CD4-positive, alpha-beta memory T cell (primary cell): ENCODE data around the gene LSR. TPM values are rescaled to one million over a fixed set of nuclear protein-coding genes. Genes with fewer than 3 reads are reported as not detected.

Source experiments
- CTCF ChIA-PET: fragments of 350-600 bp; sonication (Branson Sonifier 250); formaldehyde crosslinking; loops from one replicate; lab custom pipeline; 2021; ENCODE audit warnings: inconsistent platforms; ENCODE audit not compliant: partially characterized antibody; lab: Charles Lee
- POLR2A ChIA-PET: fragments of 350-600 bp; sonication (Branson Sonifier 250); formaldehyde crosslinking; loops from one replicate; lab custom pipeline; 2021; ENCODE audit not compliant: partially characterized antibody; lab: Charles Lee
- DNase-seq, 5 donors: peaks; one replicate each; pipeline versions ENCODE4 v3.0.0 to v3.0.0-alpha.2; 2020 to 2022; ENCODE audit warnings: mixed read lengths in 1 of 5
- H3K27ac ChIP-seq: one replicate; pipeline ENCODE4 v1.7.0; 2013; ENCODE audit warnings: low read depth, low read length
- H3K27me3 ChIP-seq: 2 replicates; pipeline ENCODE4 v1.7.0; 2013; ENCODE audit warnings: mild to moderate bottlenecking, low read length, moderate library complexity; ENCODE audit not compliant: insufficient read depth
- H3K36me3 ChIP-seq: 2 replicates; pipeline ENCODE4 v1.7.0; 2013; ENCODE audit warnings: mild to moderate bottlenecking, low read length, moderate library complexity; ENCODE audit not compliant: insufficient read depth
- H3K4me1 ChIP-seq: 2 replicates; pipeline ENCODE4 v1.7.0; 2013; ENCODE audit warnings: mild to moderate bottlenecking, low read length, moderate library complexity; ENCODE audit not compliant: insufficient read depth
- H3K4me3 ChIP-seq, 2 donors: one replicate each; pipeline ENCODE4 v1.7.0; 2013; ENCODE audit warnings: low read length in 2 of 2, mild to moderate bottlenecking in 1 of 2
- H3K9me3 ChIP-seq, 2 donors: one replicate each; pipeline ENCODE4 v1.7.0; 2013; ENCODE audit warnings: low read length in 2 of 2, control low read depth in 1 of 2; ENCODE audit not compliant: control insufficient read depth in 1 of 2
- H3K27ac Mint-ChIP-seq, 7 donors: one replicate each; pipeline ENCODE4 v1.8.0; 2020 to 2021; ENCODE audit warnings: mixed read lengths in 7 of 7, mild to moderate bottlenecking in 6 of 7, inconsistent platforms in 3 of 7, moderate library complexity in 3 of 7
- H3K27me3 Mint-ChIP-seq, 2 donors: one replicate each; pipeline ENCODE4 v1.8.0; 2020 to 2021; ENCODE audit warnings: mixed read lengths in 2 of 2
- H3K36me3 Mint-ChIP-seq, 2 donors: one replicate each; pipeline ENCODE4 v1.8.0; 2020 to 2021; ENCODE audit warnings: mixed read lengths in 2 of 2, inconsistent platforms in 1 of 2, mild to moderate bottlenecking in 1 of 2
- H3K4me1 Mint-ChIP-seq, 4 donors: one replicate each; pipeline ENCODE4 v1.8.0; 2020 to 2021; ENCODE audit warnings: mixed read lengths in 4 of 4, mild to moderate bottlenecking in 1 of 4
- H3K4me3 Mint-ChIP-seq, 8 donors: one replicate each; pipeline ENCODE4 v1.8.0; 2020 to 2021; ENCODE audit warnings: mixed read lengths in 8 of 8, mild to moderate bottlenecking in 7 of 8, moderate library complexity in 6 of 8, inconsistent platforms in 3 of 8
- H3K9me3 Mint-ChIP-seq, 8 donors: one replicate each; pipeline ENCODE4 v1.8.0; 2020 to 2021; ENCODE audit warnings: mixed read lengths in 8 of 8, mild to moderate bottlenecking in 5 of 8, inconsistent platforms in 3 of 8, moderate library complexity in 1 of 8
- intact Hi-C: fragments of 100-400 bp; cut with micrococcal nuclease; formaldehyde crosslinking; loops from one replicate; pipeline ENCODE4 v1.15.1; 2023
- polyA plus RNA-seq, 2 donors: library from polyadenylated mRNA; unstranded; fragments of 300-500 nt; fragmentation: Illumina TruSeq; gene quantifications; one replicate each; pipeline ENCODE4 v1.2.3, GENCODE V29; 2021
- total RNA-seq, 2 experiments: library from RNA; stranded (reverse); gene quantifications; one replicate each; pipeline ENCODE4 v1.2.3, GENCODE V29; 2021

The LSR gene
- total and polyA plus RNA-seq, 4 experiments from 2014 or later, result 45.8 to 91.6 (median 62.5) TPM

- intact Hi-C loops, result no loop called here
- no peak overlapping the region for H3K4me3 Mint-ChIP-seq
- Histone ChIP-seq H3K9me3 (no peaks in the 10 kb centered on the region), H3K27me3 (no peaks in the 10 kb centered on the region), H3K27ac (no peak overlapping the region), H3K4me1 (peaks cover 11% of the 10 kb centered on the region), H3K36me3 (no peaks in the 10 kb centered on the region), H3K4me3 (no peak overlapping the region)
- H3K27me3 Mint-ChIP-seq, result no peaks in the 10 kb centered on the region
- POLR2A ChIA-PET, result no interaction called here
- H3K27ac Mint-ChIP-seq, result no peak overlapping the region
- H3K36me3 Mint-ChIP-seq, result no peaks in the 10 kb centered on the region
- no peak for DNase-seq
- CTCF ChIA-PET, result no interaction called here
- H3K9me3 Mint-ChIP-seq, result no peaks in the 10 kb centered on the region
- peaks cover 0 to 8% (median 5%) of the 10 kb centered on the region in 4 donors for H3K4me1 Mint-ChIP-seq
These were observed 42.5 kb downstream of the LSR start for GRCh38 chr19:35291259-35291658.

DNA sequence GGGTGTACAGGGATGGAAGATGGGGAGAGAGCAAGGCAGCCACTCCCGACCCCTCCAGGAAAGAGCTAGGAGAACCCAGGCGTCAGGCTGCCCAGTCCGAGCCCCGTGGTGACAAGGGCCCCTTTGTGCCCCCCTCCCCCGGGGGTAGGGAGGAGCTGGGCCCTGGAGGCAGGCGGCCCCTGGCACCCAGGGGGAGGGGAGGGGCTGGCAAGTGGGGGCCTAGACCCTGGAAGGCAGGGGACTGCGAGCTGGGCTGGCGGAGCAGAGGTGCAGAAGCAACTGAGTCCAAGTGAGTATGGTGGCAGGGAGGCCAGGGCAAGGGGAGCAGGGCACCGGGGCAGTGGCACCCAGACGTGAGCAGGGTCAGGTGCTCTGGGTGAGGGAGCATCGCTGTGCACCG, 43.1 kb downstream of the LSR start, which contains the start of gene MAG:
TSS of gene MAG (plus strand) at position 246 of the 400 bp plus-strand sequence. CDS start 3,248 bp downstream, outside the sequence.
- Histone ChIP-seq H3K4me3 (no peak within 1 kb of the TSS), H3K4me1 (peaks cover 14% of the 10 kb centered on the region), H3K36me3 (no peaks in the 10 kb centered on the region), H3K27ac (no peak within 1 kb of the TSS), H3K27me3 (no peaks in the 10 kb centered on the region), H3K9me3 (no peaks in the 10 kb centered on the region)
- H3K4me1 Mint-ChIP-seq, result peaks cover 0 to 8% (median 5%) of the 10 kb centered on the region in 4 donors
- H3K4me3 Mint-ChIP-seq, result no peak within 1 kb of the TSS
- CTCF ChIA-PET, result no interaction called here
- no peaks in the 10 kb centered on the region for H3K27me3 Mint-ChIP-seq
- peak within 1 kb of the TSS in 1 of 7 donors; percentile 72 for H3K27ac Mint-ChIP-seq
- DNase-seq, result no peak
- intact Hi-C loops, result no loop called here
- POLR2A ChIA-PET, result no interaction called here
- H3K36me3 Mint-ChIP-seq, result no peaks in the 10 kb centered on the region
- no peaks in the 10 kb centered on the region for H3K9me3 Mint-ChIP-seq

DNA sequence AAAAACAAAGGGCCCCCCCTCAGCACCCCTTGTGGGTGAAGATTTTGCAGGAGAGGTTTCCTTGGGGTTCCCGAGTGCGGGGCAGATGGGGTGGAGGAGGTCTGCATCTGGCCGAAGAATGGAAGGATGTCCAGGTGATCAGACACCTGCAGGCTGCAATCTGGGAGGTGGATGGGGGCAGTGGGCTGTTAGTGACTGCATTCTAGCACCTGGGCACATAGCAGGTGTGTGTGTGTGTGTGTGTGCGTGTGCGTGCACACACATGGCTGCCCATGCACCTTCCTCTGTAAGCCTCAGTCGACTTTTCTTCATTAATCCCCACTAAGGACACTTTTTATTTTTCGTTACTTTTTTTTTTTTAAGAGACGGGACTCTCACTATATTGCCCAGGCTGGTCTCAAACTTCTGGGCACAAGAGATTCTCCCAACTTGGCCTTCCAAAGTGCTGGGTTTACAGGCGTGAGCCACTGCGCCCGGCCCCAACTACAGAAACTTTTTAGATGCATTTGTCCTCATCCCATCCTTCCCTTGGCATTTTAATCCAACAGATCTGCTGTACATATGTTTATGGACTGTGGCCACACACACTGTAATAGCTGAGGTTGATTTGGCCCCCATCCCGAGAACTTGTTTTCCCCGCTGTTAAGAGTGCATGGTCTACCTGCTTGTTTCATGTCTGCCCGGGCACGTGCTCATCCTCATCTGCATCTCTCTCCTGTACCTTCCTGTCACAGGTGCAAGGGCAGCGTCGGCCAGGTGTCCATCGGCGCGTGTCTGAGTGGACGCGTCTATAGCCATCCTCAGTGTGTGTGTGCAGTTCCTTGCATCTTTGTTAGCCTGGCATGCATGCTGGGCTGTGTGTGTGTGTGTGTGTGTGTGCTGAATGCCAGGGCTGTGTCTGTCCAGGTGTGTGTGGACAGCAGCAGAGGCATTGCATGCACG, 43.9 kb downstream of the LSR start:
- Mint-ChIP-seq H3K9me3 (no peaks in the 10 kb centered on the region), H3K36me3 (no peaks in the 10 kb centered on the region), H3K27me3 (no peaks in the 10 kb centered on the region), H3K27ac (peak overlapping the region in 1 of 7 donors; percentile 72), H3K4me1 (peaks cover 0 to 8% (median 5%) of the 10 kb centered on the region in 4 donors), H3K4me3 (no peak overlapping the region)
- H3K4me1 ChIP-seq, result peaks cover 14% of the 10 kb centered on the region
- no peak overlapping the region for H3K27ac ChIP-seq
- H3K36me3 ChIP-seq, result no peaks in the 10 kb centered on the region
- no peak for DNase-seq
- CTCF ChIA-PET, result no interaction called here
- H3K9me3 ChIP-seq, result no peaks in the 10 kb centered on the region
- intact Hi-C loops, result no loop called here
- POLR2A ChIA-PET, result no interaction called here
- H3K27me3 ChIP-seq, result no peaks in the 10 kb centered on the region
- H3K4me3 ChIP-seq, result no peak overlapping the region

- CTCF ChIA-PET, result no interaction called here
- peaks cover 14% of the 10 kb centered on the region for H3K4me1 ChIP-seq
- H3K27me3 Mint-ChIP-seq, result no peaks in the 10 kb centered on the region
- H3K9me3 Mint-ChIP-seq, result no peaks in the 10 kb centered on the region
- no peak overlapping the region for H3K27ac ChIP-seq
- H3K4me3 ChIP-seq, result no peak overlapping the region
- H3K27me3 ChIP-seq, result no peaks in the 10 kb centered on the region
- POLR2A ChIA-PET, result no interaction called here
- H3K9me3 ChIP-seq, result no peaks in the 10 kb centered on the region
- H3K27ac Mint-ChIP-seq, result no peak overlapping the region
- H3K36me3 Mint-ChIP-seq, result no peaks in the 10 kb centered on the region
- DNase-seq, result no peak
- intact Hi-C loops, result no loop called here
- H3K4me1 Mint-ChIP-seq, result peaks cover 0 to 8% (median 5%) of the 10 kb centered on the region in 4 donors
- H3K36me3 ChIP-seq, result no peaks in the 10 kb centered on the region
- no peak overlapping the region for H3K4me3 Mint-ChIP-seq
These were observed 44.5 kb downstream of the LSR start for GRCh38 chr19:35293363-35293739.

DNA sequence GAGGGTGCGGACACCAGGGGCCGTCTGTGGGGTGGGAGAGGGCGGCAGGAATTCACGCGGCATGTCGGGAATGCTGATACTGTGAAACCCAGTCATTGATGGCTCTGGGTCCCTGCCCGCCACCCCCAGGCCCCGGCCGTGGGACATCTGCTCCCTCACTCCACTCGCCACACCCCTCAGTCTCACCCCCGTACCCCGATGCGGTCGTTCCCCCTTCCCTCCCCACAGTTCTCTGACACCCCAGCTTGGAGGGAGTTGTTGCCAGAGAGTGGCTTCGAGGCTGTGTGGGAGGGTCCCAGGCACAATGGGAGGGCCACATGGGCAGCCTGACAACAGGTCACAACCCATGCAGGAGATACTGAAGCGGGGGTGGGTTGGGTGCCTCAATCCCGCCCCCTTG, 45.0 kb downstream of the LSR start:
- Histone ChIP-seq H3K4me1 (peaks cover 14% of the 10 kb centered on the region), H3K27ac (no peak overlapping the region), H3K27me3 (no peaks in the 10 kb centered on the region), H3K9me3 (no peaks in the 10 kb centered on the region), H3K4me3 (no peak overlapping the region), H3K36me3 (no peaks in the 10 kb centered on the region)
- Mint-ChIP-seq H3K4me1 (peaks cover 0 to 8% (median 5%) of the 10 kb centered on the region in 4 donors), H3K27me3 (no peaks in the 10 kb centered on the region), H3K4me3 (no peak overlapping the region), H3K27ac (no peak overlapping the region), H3K36me3 (no peaks in the 10 kb centered on the region), H3K9me3 (no peaks in the 10 kb centered on the region)
- ChIA-PET CTCF (no interaction called here), POLR2A (no interaction called here)
- intact Hi-C loops, result no loop called here
- DNase-seq, result no peak

DNA sequence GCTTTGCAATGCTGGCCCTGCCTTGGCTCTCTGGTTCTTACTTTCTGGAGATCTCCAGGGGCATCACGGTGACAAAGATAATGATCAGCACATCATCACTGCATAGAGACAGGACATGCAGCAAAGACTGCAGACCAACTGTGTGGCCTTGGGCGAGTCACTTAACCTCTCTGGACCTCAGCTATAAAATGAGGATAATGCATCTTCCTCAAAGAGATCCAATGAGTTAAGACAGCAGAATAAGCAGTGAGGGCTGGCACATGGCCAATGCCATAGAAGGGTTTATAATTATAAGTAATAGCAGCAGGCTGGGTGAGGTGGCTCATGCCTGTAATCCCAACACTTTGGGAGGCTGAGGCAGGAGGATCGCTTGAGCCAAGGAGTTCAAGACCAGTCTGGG, 45.5 kb downstream of the LSR start:
- H3K27me3 ChIP-seq, result no peaks in the 10 kb centered on the region
- DNase-seq, result no peak
- Mint-ChIP-seq H3K27ac (no peak overlapping the region), H3K36me3 (no peaks in the 10 kb centered on the region), H3K4me1 (peaks cover 0 to 8% (median 5%) of the 10 kb centered on the region in 4 donors), H3K4me3 (no peak overlapping the region), H3K9me3 (no peaks in the 10 kb centered on the region), H3K27me3 (no peaks in the 10 kb centered on the region)
- peaks cover 14% of the 10 kb centered on the region for H3K4me1 ChIP-seq
- POLR2A ChIA-PET, result no interaction called here
- H3K27ac ChIP-seq, result no peak overlapping the region
- no peak overlapping the region for H3K4me3 ChIP-seq
- no peaks in the 10 kb centered on the region for H3K9me3 ChIP-seq
- H3K36me3 ChIP-seq, result no peaks in the 10 kb centered on the region
- CTCF ChIA-PET, result no interaction called here
- intact Hi-C loops, result no loop called here

- ChIA-PET CTCF (no interaction called here), POLR2A (no interaction called here)
- DNase-seq, result no peak
- H3K36me3 ChIP-seq, result no peaks in the 10 kb centered on the region
- H3K27ac Mint-ChIP-seq, result no peak overlapping the region
- H3K4me1 ChIP-seq, result peaks cover 14% of the 10 kb centered on the region
- H3K4me3 Mint-ChIP-seq, result peak overlapping the region in 4 of 8 donors; percentile 8 to 25 (median 23)
- intact Hi-C loops, result no loop called here
- H3K27ac ChIP-seq, result no peak overlapping the region
- H3K4me3 ChIP-seq, result no peak overlapping the region
- H3K9me3 ChIP-seq, result no peaks in the 10 kb centered on the region
- no peaks in the 10 kb centered on the region for H3K27me3 Mint-ChIP-seq
- no peaks in the 10 kb centered on the region for H3K27me3 ChIP-seq
- no peaks in the 10 kb centered on the region for H3K36me3 Mint-ChIP-seq
- peaks cover 0 to 8% (median 5%) of the 10 kb centered on the region in 4 donors for H3K4me1 Mint-ChIP-seq
- no peaks in the 10 kb centered on the region for H3K9me3 Mint-ChIP-seq
These were observed 46.3 kb downstream of the LSR start for GRCh38 chr19:35294859-35295791.
